ENCODE measurements around the gene BCAS3. TPM values are rescaled to one million over a fixed set of nuclear protein-coding genes. Genes with fewer than 3 reads are reported as not detected.

The BCAS3 gene
- total RNA-seq, 1 donor from 2014 or later: 19.0 TPM

GRCh38 chr17:61411261-61412142, 733.9 kb downstream of the BCAS3 start:
- intact Hi-C loops (cut with micrococcal nuclease): loop anchor here (1.0 to 10.0 kb wide), 7 partner anchors 41 to 513 kb away; partner anchors contain the start of genes INTS2 and TBX4

- intact Hi-C loops (cut with micrococcal nuclease): loop anchor here (1.0 to 10.0 kb wide), 6 partner anchors 139 to 512 kb away; partner anchors contain the start of gene INTS2
Observed at GRCh38 chr17:61412143-61412859, 734.6 kb downstream of the BCAS3 start.

GRCh38 chr17:61412860-61413660, 735.4 kb downstream of the BCAS3 start:
- intact Hi-C loops (cut with micrococcal nuclease): loop anchor here (1.0 to 10.0 kb wide), 6 partner anchors 138 to 512 kb away; partner anchors contain the start of gene INTS2

- intact Hi-C loops (cut with micrococcal nuclease): loop anchor here (10.0 kb wide), 1 partner anchor 511 kb away; the partner anchor contains the start of gene INTS2
Observed at GRCh38 chr17:61413661-61414126, 736.0 kb downstream of the BCAS3 start.

DNA sequence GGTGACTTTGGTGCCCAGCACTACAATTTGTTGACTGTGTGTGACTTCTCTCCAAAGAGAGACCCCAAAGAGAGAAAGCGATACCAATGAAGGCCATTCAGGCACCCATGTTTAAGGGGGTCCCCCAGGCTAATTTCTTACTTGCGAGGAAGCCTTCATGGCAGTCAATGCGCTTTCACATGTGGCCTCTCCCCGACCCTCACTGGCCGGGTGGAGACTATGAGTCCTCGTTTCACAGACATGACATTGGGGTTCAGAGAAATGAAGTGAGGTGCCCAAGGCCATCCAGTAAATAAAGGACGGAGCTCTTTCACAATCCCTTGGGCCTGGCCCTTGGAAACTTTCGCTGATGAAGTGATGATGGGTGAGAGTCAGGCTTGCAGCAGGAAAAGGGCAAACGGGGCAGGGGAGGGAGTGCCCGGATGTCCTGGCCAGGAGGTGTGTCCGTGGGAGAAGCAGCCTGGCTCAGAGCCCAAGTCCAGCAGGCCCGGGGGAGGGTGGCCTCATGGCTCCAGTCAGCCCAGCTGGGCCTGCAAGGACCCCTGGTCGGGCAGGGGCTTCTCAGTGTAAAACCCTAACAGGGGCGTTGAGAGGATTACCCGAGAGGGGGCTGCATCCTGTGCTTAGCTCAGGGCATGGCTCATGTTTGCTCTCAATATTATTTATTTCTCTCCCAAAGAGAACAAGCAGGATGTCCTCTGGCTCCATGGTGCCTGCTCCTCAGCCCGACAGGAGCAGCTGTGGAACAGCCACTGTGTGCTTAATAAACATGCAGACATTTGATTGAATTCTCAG, 736.7 kb downstream of the BCAS3 start:
- intact Hi-C loops (cut with micrococcal nuclease): loop anchor here (10.0 kb wide), 1 partner anchor 510 kb away; the partner anchor contains the start of gene INTS2

DNA sequence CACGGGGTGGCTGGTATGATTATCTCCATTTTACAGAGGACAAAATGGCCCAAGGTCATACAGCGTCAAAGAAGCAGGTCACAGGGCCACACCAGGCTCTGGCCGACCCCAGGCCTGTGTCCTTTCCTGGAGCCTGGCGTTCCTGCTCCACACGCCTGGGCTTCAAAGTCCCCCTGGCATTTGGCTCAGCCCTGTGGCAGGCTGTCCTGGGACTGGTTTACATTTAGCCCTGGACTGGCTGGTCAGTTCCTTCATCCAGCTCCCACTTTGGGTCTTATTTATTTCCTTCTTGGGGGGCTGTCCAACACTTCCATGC, 737.2 kb downstream of the BCAS3 start:
- intact Hi-C loops (cut with micrococcal nuclease): loop anchor here (10.0 kb wide), 1 partner anchor 510 kb away; the partner anchor contains the start of gene INTS2

- intact Hi-C loops (cut with micrococcal nuclease): loop anchor here (1.0 to 10.0 kb wide), 3 partner anchors 422 to 651 kb away; partner anchors contain the start of gene INTS2
Observed at GRCh38 chr17:61415374-61416210, 737.9 kb downstream of the BCAS3 start.

DNA sequence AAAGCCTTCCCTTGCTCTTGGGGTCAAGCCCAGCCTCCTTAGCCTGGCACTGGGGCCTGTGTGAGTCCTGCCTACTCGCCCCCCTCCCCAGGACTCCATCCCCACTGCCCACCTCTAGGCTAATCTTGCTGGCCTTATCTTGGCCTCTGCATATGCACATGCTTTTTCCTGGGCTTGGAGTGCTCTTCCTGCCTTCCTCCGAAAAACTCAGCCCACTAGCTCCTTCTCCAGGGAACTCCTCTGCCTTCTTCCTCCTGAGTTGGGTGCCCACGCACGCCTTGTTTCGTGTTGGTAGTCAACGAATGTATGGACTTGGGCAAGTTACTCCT, 738.5 kb downstream of the BCAS3 start:
- intact Hi-C loops (cut with micrococcal nuclease): loop anchor here (1.0 to 10.0 kb wide), 3 partner anchors 421 to 651 kb away; partner anchors contain the start of gene INTS2

DNA sequence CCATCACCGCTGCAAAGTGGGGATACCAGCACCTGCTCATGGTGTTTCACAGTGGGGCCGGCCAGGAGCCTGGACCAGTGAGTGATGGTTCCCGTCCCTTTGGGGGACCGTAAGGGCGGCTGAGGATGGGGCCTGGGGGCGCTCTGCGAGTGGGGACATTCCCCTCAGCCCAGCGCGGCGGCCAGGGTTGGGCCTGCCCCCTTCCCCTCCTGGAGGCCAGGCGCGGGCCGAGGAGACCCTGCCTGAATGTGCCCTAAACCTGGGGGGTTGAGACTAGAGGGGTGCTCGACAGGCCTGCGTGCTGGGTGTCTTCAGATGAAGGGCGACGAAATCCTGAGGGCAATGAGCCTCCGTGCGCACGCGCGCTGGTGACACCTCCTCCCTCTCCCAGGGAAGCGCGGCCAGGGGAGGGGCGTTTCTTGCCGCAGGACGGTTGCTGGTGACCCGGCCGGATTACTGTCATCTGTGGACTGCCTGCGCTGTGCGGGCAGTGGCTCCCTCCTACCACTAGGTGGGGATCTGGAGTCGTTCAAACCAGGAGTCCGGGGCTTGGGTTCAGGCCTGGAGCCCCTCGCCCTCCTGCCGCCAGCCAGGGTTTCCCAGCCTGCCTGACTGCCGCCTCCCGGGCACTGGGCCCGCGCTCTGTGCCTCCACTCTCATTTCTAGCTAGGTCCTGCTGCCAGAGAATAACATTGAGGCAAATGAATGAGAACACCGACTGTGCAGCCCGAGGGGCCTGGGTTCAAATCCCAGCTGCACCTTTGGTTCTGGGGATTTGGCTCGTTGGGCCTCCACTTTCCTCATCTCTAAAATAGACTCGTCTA, 739.1 kb downstream of the BCAS3 start:
- intact Hi-C loops (cut with micrococcal nuclease): loop anchor here (1.0 to 10.0 kb wide), 3 partner anchors 421 to 650 kb away; partner anchors contain the start of gene INTS2

DNA sequence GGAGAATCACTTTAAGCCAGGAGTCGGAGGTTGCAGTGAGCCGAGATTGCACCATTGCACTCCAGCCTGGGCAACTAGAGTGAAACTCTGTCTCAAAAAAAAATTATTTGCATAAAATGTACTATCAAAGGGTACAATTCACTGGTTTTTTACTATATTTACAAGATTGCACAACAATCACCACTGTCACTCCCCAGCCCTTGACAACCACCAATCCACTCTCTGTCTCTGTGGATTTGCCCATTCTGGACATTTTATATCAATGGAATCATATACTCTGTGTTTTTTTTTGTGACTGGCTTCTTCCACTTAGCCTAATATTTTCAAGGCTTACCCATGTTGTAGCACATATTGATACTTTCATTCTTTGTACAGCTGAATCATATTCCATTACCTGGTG, 740.8 kb downstream of the BCAS3 start:
- intact Hi-C loops (cut with micrococcal nuclease): loop anchor here (10.0 kb wide), 1 partner anchor 506 kb away; the partner anchor contains the start of gene INTS2

GRCh38 chr17:61419496-61420046, 741.9 kb downstream of the BCAS3 start:
- intact Hi-C loops (cut with micrococcal nuclease): loop anchor here (10.0 kb wide), 1 partner anchor 505 kb away; the partner anchor contains the start of gene INTS2

DNA sequence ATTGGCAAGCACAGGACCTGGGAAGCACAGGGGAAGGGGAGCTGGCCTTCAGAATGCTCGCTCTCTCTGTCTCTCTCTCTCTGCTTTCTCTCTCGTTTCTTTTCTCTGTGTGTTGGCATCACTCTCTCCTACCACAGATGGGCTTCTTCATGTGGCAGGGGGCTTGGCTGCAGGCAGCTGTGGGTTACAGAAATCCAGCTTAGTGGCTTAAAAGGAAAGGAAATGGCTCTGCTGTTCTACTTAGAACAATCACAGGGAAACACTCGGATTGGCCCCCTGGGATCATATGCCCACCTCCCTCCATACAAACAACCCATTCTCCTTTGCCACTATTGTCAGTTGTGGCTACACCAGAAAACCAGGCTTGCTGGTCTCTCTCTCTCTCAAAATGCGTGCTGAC, 742.4 kb downstream of the BCAS3 start:
- intact Hi-C loops (cut with micrococcal nuclease): no loop called here

GRCh38 chr17:61420745-61421398, 743.2 kb downstream of the BCAS3 start:
- intact Hi-C loops (cut with micrococcal nuclease): no loop called here

- intact Hi-C loops (cut with micrococcal nuclease): no loop called here
Observed at GRCh38 chr17:61421460-61421859, 743.8 kb downstream of the BCAS3 start.

GRCh38 chr17:61422116-61422799, 744.6 kb downstream of the BCAS3 start:
- intact Hi-C loops (cut with micrococcal nuclease): no loop called here

DNA sequence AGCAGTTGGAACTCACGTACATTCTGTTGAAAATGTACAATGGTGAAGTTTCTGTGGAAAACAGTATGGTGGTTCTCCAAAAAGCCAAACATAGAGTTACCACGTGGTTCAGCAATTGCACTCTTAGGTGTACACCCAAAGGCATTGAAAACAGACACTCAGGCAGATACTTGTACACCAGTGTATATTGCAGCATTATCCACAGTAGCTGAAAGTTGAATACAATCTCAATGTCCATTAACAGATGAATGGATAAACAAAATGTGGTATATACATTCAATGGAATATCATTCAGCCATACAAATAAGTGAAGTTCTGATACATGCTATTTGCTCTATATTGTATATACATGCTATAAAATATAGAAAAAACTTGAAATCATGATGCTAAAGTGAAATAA, 745.2 kb downstream of the BCAS3 start:
- intact Hi-C loops (cut with micrococcal nuclease): no loop called here

Data from T-helper 1 cell treated with Interleukin-12 subunit alpha and Interleukin-12 subunit beta and Interleukin-4 antibody, amounts not matched to agents 30 ng/mL and 1 ng/mL, for 36 hours (primary cell).